HG02840 (cell line): ENCODE results near the gene KPTN.

Source experiments
- ATAC-seq: cut with Tn5 transposase; IDR thresholded peaks from one replicate; pipeline ENCODE4 v1.9.1; 2021; ENCODE audit warnings: mild to moderate bottlenecking, moderate library complexity, moderate number of reproducible peaks; ENCODE audit not compliant: unreplicated experiment, low FRiP score

The KPTN gene

DNA sequence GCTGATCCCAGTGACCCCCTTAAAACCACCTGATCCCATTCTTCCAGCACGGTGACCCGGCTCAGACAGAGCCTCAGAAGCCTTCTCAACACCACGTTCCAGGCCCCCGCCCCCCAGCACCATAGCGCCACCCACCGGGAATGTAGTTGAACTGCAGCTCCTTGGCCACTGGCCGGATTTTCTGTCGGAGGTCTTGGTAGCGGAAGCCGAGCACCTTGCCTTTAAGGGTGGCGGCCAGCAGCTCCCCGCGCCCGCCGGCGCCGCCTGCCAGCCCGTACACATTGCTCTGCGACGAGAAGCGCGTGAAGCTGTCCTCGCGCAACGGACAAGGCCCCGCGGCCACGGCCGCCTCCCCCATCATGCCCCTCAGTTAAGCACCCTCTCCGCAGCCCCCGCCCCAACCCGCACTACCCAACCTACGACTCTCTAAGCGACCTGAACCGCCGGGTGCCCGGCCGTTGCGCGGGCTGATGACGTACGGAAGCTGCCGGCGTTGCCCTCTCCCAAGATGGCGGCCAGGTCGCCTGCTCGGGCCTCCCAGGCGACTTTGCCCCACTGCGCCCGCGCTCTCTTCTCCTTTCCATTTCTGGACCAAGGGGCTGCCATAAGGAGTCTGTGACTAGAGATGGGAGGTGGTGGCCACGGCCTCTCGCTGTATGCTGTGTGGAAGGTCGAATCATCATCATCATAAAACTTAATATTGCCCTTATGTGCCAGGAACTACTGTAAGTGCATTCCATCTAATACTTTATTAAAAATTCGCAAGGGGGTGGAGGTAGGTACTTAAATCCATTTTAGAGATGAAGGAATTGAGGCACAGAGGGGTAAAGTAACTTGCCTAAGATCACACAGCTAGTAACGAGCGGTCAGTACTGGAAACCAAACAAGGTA is at the start of gene KPTN:
KPTN (minus strand) TSS at position 420 of the 891 bp plus-strand sequence; CDS start at position 361, 59 bp downstream.
- peak; percentile 67 for ATAC-seq

DNA sequence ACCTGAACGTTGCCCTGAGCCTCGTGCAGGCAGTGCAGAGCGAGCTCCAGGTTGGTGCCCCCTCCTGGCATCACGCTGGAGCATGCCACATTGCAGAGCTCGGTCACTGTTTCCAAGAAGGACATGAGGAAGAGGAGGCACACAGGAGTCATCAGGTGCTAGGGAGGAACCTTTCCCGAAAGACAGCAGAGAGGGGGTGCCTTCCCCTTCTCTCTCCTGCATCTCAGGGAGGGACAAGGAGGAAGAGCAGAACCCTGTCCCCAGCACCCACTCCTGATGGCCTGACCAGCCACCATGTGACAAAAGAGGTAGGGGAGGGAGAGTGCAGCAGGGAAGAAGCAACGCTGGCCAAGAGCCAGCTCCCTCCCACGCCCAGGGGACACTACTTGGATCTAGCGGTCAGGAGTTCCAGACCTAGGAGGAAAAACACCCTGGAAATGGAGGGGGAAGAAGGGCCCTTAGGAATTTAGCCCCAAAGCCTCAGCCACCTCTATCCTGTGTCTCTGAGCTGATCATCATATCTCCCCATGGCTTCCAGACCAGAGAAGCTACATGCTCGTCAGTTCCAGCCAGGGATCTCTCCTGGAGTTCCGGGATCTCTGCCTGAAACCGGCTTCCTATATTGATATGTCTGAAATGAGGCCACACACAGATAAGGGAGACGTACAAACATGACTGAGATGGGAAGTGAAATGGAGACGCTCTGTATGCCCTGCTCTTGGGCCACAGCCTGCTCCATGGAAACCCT is 47.8 kb upstream of the KPTN start:
- no peak for ATAC-seq

DNA sequence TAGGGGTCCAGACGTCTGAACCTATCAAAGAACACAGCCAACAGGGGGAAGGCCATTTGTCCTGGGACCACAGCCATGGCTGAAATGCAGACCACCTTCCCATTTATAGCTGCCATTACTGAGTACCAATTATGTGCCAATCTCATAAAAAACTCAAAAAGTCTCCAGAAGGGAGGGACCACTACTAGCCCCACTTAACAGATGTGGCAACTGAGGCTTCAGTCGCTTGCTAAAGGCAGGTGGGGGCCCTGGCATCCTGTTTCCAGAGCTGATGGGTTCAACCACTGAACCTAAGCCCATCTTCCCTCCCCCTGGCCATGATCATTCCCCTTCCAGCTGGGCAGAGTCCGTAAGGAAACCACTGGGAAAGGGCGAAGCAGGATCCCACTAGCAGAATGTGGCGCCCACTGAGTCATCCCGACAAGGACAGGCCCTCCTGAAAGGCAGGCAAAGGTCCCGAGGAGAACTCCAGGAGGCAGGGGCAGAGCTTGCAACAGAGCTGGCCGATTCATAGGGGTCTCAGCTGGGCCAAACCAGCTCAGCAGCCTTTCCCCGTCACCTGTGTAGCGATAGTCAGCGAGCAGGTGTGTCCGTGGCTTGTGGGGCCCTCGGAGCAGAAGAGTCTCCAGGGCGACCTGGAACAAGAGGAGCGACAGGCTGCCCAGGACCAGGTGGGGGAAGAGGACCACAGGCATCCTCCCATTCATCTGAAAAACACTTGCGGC is 45.2 kb upstream of the KPTN start:
- no peak for ATAC-seq

DNA sequence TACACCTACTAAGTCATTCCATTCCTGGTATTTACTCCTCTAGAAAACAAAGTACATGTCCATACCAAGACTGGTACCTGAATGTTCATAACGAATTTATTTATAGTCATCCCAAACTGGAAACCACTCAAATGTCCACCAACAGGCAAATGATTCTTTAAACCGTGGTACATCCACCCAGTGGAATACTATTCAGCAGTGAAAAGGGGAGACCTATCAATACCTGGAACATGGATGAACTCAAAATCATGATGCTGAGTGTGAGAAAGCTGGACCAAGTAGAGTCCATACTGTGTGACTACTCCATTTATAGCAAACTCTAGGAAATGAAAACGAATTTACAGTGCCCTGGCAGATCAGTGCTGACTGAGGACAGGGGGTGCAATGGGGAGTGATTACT is 42.8 kb upstream of the KPTN start:
- no peak for ATAC-seq

DNA sequence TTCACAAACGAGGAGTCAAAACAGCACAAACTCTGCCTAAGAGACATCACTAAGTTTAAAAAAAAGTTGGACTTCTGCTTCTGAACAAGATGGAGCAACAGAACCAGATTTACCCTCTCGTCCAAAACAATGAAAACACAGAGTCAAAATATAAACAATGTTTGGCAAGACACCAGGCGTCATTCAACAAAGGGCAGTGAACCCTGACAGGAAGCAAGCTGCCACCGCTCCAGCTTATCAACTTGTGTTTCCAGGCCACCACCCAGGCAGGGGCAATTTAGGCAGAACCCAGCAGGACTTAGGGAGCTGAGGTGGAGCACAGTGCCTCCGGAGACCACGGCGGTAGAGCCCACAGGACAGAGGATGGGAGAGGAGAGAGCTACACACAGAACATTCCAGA is 39.5 kb upstream of the KPTN start:
- no peak for ATAC-seq

DNA sequence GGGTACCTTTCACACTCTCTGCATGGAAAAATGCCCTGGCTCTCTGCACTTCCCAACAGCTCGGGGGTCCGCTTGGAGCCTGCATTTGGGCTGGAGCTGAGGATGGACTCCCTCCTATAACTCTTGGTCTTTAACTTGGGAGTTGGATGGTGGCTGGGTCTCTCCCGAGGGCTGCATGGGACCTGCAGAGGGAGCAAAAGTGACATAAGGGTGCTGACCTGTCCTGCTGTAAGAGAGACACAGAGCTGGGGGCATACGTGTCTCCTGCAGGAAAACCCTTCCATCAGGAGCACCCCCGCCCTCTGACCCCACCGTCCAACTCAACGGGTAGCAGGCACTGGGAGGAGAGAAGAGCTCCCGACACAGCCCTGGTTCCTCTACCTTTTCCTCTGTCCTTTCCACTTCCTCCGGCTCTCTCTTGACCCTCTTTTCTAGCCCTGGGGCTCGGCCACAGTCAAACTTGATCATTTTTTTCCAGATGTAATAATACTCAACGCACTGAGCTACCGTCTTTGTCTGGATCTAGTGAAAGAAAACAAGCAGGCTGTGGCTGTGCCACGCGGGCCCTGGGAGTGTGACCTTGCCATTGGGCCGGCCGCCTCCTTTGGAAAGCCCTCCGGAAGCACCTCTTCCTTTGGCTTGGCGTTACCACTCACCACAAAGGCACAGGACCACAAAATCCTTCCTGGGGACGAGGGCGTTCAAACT is 37.6 kb upstream of the KPTN start:
- no peak for ATAC-seq

DNA sequence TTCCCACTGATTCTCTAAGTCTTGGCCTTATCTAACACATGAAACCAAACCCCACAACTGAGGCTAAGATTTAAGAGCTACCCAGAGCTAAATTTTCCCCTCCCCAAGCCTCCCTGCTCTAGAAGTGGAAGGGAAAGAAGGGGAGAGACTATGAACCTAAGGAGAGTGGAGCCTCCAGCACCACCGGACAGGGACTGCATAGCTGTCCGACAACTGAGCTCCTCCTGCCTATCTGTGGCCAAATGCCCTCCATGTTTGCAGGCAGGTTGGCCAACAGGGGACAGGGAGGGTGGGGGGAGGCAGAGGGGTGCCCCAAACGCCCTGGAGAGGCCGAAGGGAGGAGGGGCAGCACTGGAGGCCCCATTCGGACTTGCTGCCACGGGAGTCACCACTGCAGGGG is 36.8 kb upstream of the KPTN start:
- no peak for ATAC-seq

DNA sequence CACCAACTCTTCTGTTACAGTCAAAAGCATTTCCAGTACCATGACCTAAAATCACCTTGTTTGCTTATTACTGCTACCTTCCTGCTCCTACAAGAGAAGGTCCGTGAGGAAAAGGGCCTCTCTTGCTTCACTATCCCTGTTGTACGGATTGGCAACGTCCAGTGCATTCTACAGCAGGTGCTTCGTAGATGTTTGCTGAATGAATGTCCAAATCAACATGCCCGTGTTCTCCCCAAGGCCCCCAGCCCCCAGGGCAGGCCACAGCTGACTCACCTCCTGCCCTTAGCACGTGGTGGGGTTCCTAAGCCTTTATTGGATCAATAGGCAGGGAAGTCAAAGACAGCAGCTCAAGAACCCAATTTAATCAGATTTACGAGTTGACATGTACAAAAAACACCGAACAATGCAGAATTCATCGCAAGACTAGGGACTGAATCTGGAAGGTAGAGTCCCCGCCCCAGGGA is 36.4 kb upstream of the KPTN start:
- ATAC-seq, result no peak

DNA sequence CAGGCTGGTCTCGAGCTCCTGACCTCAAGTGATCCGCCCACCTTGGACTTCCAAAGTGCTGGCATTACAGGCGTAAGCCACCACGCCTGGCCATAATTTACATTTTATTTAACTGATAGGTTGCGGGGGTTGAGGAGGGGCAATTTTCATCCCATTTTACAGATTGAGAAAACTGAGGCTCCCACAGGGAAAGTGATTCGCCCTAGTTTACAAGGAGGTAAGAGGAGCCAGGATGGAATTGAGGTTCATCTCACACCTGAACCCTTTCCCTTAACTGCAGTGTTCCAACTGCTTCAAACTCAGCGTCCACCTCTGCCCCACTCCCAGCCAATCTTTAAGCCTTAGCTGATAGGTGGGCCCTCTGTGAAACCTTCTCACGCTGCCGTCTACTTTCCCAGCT is 34.8 kb upstream of the KPTN start:
- ATAC-seq, result no peak

DNA sequence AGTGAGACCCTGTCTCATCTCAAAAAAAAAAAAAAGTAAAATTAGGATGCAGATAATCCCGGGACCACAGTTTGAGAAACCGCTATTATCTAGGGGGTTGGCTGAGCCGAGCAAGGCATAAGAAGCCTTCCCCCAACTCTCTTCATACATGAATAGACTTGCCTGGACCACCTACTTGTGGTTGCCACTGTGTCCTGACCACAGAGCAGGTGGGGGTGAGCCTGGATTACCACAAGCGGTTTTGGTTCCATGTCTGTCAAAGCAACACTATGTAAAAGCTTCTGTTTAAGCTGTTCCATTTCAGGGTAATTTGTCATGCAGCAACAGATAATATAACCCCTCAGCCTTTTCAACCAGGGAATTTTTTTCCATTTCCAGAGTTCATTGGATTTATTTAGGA is 34.1 kb upstream of the KPTN start:
- no peak for ATAC-seq

DNA sequence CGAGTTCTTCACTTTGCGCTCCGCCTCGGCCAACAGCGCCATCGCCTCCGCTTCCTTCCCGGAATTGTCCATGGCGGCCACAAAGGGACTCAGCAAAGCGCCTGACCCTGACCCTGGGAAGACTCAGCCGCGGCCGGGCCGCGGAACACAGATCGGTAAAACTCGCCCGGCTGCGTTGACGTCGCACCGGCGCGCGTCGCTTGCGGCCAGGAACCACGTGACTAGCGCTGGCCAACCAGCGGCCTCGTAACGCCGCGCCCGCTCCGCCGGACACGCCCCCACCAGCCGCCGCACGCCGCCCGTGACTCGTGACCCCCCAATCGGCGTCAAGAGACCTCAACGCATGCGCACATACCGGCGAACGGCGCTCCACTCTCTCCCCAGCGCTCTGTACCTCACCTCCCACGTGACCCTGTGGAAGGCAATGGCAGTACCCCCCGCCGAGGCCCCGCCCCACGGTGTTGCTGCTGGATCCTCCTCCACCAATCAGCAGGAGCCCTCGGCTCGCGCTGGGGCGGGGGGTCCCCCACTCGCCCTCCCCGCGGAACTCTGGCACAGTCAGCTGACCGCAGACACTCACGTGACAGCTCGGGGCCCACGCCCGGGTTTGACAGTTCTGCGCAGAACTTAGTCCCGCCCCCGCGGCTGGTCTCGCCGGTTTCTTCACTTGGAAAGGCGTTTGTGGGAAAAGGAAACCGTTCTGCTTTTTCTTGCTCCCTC is 31.0 kb upstream of the KPTN start, which contains the start of gene NAPA:
NAPA (minus strand) TSS at position 195 of the 720 bp plus-strand sequence; CDS start at position 72, 123 bp downstream.
- ATAC-seq, result peak; percentile 82

DNA sequence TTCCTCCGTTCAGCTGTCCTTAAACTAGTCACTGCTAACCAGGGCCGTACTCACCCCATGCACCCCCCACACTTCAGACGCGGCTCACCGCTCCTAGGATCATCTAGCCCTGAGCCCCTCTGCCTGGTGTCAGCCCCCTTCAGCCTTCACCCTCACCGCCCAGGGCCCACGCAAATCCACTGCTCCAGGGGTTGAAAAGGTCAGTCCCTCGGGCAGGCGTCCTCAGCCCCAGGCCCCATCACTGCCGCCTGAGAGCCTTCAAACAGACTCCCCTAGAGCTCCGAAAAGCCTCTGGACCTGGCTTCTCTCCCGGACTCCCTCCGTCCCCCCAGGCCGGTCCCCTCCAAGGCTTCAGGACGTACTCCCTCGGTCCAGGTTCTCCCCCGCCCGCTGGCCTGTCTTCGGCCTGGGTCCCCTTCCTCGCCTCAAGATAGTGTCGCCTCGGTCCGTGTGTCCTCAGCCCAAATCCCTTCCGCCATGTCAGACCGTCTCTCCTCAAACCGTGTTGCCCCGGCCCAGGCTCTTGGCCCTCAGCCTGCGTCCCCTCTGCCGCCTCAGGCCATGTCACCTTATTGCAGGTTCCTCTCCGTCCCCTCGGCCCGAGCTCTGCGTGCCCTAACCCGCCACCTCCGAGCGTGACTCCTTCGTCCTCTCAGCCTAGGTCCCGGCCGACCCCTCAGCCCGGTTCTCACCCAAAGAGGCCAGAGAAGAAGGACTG is 30.3 kb upstream of the KPTN start:
- no peak for ATAC-seq

DNA sequence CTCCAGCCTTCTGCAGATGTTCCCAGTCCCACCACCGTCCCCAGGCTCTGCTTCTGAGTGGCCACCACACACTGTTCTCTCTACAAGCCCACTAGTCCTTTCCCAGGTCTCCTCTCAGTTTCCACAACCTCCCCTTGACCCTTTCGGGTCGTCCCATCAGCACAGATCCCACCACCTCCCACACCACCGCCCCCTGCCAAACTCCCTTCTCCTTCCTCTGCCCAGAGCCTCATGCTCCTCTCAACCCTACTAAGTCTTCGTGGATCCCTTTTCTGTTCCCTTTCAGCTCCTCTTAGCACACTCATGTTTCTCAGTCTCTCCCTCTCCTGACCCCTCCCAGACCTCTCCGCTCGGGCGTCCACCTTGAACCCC is 28.9 kb upstream of the KPTN start:
- no peak for ATAC-seq

DNA sequence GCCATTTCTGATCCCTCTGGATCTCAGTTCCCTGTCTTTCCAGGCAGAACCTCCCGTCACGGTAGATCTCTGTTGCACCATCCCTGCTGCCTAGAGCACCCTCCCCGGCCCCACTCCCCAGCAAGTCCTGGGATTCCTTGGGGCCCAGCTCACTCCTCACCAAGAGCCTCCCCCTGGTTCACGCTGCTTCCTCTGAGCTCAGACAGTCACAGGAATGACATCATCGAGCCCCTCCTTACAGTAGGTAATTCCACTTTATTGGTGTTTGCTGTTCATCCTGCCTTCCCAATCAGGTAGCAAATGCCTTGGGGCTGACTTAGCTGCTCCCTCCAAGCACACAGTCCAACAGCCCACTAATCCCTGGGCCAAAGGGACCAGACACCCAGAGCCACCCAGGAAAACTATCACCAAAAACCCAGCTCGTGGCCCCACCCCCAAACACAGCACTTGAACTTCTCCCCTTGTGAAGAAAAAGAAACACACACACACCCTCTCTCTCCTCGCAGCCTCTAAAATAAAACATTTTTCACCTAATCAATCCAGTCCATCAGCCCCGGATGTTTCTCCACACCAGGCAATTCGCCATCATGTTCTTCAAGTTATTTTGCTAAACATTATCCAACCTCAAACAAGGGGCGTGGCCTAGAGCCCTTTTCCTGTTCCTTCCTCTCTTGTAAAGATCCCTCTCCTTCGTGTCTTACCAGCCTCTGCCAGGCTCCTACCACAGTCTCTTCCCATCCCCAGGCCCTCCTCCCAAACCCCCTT is 28.3 kb upstream of the KPTN start:
- no peak for ATAC-seq

DNA sequence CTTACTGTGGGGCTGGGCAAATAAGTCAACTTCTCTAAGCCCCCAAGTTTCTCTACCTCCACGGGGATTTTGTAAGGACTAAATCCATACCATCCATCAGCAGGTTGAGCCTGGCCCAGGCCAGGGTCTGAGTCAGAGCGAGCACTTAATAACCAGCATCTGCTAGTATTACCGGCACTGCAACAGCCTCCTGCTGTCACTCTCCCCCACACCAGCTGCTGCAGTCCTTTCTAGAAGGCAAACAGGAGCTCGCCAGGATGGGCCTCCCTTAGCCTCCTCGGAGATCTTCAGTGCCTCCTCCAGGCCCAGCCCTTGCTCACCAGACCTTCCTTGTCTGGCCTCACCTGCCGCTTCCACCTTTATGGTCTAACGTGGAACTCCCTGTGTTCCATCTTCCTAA is 27.7 kb upstream of the KPTN start:
- no peak for ATAC-seq

DNA sequence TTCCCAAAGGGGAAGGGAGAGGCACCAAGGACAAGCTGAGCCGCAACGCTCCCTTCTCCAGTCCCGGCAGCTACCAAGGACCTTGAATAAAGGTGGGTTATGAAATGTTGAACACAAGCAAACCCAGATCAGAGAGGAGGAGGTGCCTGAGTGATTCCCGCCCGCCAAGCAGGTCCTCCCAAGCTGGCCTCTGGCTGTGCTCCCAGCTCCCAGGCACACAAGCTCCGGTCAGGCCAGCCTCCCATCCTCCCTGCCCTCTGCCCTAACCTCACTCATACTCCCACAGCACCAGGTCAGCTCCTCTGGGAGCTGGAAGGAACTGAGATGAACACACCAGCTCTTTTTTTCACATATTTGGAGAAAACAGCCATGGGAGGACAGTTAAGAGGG is 27.1 kb upstream of the KPTN start:
- ATAC-seq, result no peak

DNA sequence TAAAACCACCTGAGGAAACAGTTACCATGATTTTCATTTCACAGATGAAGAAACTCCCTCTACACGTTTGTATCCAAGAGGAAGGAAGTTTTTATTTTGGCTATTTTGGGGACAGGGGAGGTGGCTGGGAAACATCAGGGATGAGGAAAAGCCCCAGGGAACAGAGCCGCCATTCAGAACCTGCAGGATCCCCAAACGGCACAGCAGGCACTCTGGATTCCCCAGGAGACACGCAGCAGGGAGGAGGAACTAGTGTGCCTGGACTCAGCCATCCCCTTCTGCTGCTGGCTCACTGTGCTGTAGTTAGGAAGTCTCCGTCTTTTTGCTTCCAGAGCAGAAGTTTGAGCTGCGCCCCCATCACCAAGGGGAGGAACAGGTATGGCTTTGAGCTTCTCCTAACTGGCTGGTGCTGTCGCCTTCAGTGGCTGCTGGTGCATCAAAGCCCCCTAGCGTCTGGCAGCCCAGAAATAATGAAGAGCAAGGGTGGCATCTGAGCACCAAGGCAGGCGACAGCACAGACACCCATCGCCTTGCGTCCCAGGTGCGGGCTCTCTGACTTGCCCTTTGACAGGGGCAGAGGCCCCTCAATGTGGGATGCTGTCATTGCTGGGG is 26.6 kb upstream of the KPTN start:
- ATAC-seq, result no peak

DNA sequence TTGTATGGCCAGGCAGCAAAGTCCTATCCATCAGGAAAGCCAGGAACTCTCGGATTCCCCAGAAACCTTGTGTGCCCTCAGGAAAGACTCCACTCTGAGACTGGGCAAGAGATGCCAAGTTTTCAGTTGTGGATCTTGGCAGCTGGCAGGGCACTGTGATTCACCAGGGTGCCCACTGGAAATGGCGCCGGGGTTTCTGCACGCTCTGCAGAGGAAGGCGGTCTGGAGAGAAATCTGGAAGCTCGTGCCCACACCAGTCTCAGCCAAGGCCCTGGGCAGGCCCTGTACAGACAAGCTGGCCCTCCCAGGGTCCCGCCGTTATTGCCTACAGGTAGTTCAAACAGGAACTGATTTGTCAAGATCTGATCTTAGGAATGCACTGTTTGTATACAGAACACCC is 26.0 kb upstream of the KPTN start:
- no peak for ATAC-seq
